Measurements from ENCODE around the gene SCAMP1.

GRCh38 chr5:78430866-78431265, 70.4 kb downstream of the SCAMP1 start:
- no peak for TF ChIP-seq CTCF (IDR thresholded peaks at IDR 0.05; ENCODE audit: insufficient read depth, low read length, poor library complexity, severe bottlenecking)
- TF ChIP-seq EZH2phosphoT487 (conservative IDR thresholded peaks at IDR 0.05; ENCODE audit: low read length): no peak
